ENCODE results near the gene GTF2IRD1. TPM values are rescaled to one million over a fixed set of nuclear protein-coding genes. Genes with fewer than 3 reads are reported as not detected.

Gene GTF2IRD1
- total and polyA plus RNA-seq, 2 of the 4 experiments (the other 2 are of a cell fraction), result 4.1 to 21.9 TPM

- peaks cover 49% of the 10 kb centered on the region for H4K20me1 ChIP-seq (ENCODE audit: insufficient read depth, low read length)
- H2AFZ ChIP-seq (replicated peaks; ENCODE audit: low read length, poor library complexity), result no peak overlapping the region
- no peak overlapping the region; the same call in 1 of the 2 replicates for H3K14ac ChIP-seq (replicated peaks; ENCODE audit: low read depth, low read length)
- H2BK20ac ChIP-seq (ENCODE audit: low read depth, low read length), result no peak overlapping the region
- in situ Hi-C loops (cut with MboI; ENCODE audit: low sequenced_read_pairs) (no loop called here), dilution Hi-C loops (cut with HindIII; ENCODE audit: low sequenced_read_pairs, unreplicated experiment) (no loop called here), intact Hi-C loops (cut with micrococcal nuclease) (no loop called here)
- peak overlapping the region; percentile 28; the same call in 1 of the 3 replicates for H2BK15ac ChIP-seq (ENCODE audit: low read depth, low read length)
- no peak overlapping the region for H3K4me2 ChIP-seq (ENCODE audit: low read depth, low read length)
- ChIA-PET CTCF (no interaction called here), POLR2A (ENCODE audit: unreplicated experiment) (no interaction called here)
- no peaks in the 10 kb centered on the region for H3K9me3 ChIP-seq (ENCODE audit: control insufficient read depth, insufficient read depth, low read length)
- H2BK120ac ChIP-seq (ENCODE audit: low read depth, low read length), result peak overlapping the region; percentile 4
- no peak overlapping the region for H3K27ac ChIP-seq (ENCODE audit: insufficient read depth, low read length)
- H3K79me1 ChIP-seq (ENCODE audit: low read depth in 1 of 2, low read length in 2 of 2), result peaks cover 14 to 96% of the 10 kb centered on the region in 2 experiments
- DNase-seq, result no peak
- H2AK9ac ChIP-seq (replicated peaks; ENCODE audit: low read depth, low read length, poor library complexity), result peak overlapping the region; percentile 87
- no peaks in the 10 kb centered on the region for H3K36me3 ChIP-seq (ENCODE audit: control insufficient read depth, insufficient read depth, low read length)
- H3K9ac ChIP-seq (ENCODE audit: low read depth, low read length), result no peak overlapping the region
- WGBS, 2 experiments (ENCODE audit: extremely low coverage in 2 of 2, insufficient read length in 1 of 2), result 97% methylated on average over 4 of the region's 8 CpGs; no CpG with 5 or more reads in 1 of the 2 experiments
- peaks cover 45% of the 10 kb centered on the region for H3K4me1 ChIP-seq (ENCODE audit: control insufficient read depth, insufficient read depth, low read length)
- H3K23ac ChIP-seq (ENCODE audit: low read depth, low read length), result no peak overlapping the region; the same call in 1 of the 2 replicates
- H2BK5ac ChIP-seq (ENCODE audit: low read depth, low read length, poor library complexity, severe bottlenecking), result no peak overlapping the region
- no peak overlapping the region for H3K4me3 ChIP-seq (ENCODE audit: insufficient read depth, low read depth, low read length)
- H4K5ac ChIP-seq (ENCODE audit: low read depth, low read length), result no peak overlapping the region
- H3K56ac ChIP-seq (ENCODE audit: extremely low read depth, insufficient read depth, low read length), result no peak overlapping the region
- H3K9me1 ChIP-seq (ENCODE audit: insufficient read depth, low read length), result peaks cover 28% of the 10 kb centered on the region
- no peak for ATAC-seq (ENCODE audit: low read depth)
- H4K91ac ChIP-seq (ENCODE audit: insufficient read depth, low read depth, low read length), result peak overlapping the region; percentile 76
- H3K18ac ChIP-seq (ENCODE audit: low read depth, low read length), result no peak overlapping the region
- no TSS peak for BruUV-seq (replicated peaks)
- peak overlapping the region; percentile 51 for H3K4ac ChIP-seq (ENCODE audit: low read depth, low read length)
- H3K27me3 ChIP-seq (ENCODE audit: control insufficient read depth, insufficient read depth, low read length), result no peaks in the 10 kb centered on the region
- H2AK5ac ChIP-seq (ENCODE audit: low read depth, low read length), result peak overlapping the region; percentile 70; the same call in 1 of the 2 replicates
- TF ChIP-seq ELK1 (IDR thresholded peaks at IDR 0.05; ENCODE audit: borderline replicate concordance, low read depth, low read length) (no peak), RAD21 (IDR thresholded peaks at IDR 0.05; ENCODE audit: low read length) (no peak), RCOR1 (IDR thresholded peaks at IDR 0.05; ENCODE audit: insufficient replicate concordance, low read length) (no peak), RFX5 (IDR thresholded peaks at IDR 0.05; ENCODE audit: low read depth, low read length) (no peak), USF2 (IDR thresholded peaks at IDR 0.05; ENCODE audit: low read depth, low read length) (no peak), MAFK (IDR thresholded peaks at IDR 0.05; ENCODE audit: low read depth, low read length) (no peak), BHLHE40 (IDR thresholded peaks at IDR 0.05; ENCODE audit: low read depth, low read length) (no peak), POLR2A (IDR thresholded peaks at IDR 0.05; ENCODE audit: low read depth, low read length) (no peak)
- H4K8ac ChIP-seq (ENCODE audit: low read depth in 2 of 2, low read length in 2 of 2), result no peak overlapping the region
Measured at GRCh38 chr7:74476626-74477025, 22.9 kb downstream of the GTF2IRD1 start.

All from IMR-90 (cell line).